ENCODE data around the gene CPTP. TPM values are rescaled to one million over a fixed set of nuclear protein-coding genes. Genes with fewer than 3 reads are reported as not detected.

CPTP gene
- total RNA-seq, 1 donor from 2014 or later, result 20.9 TPM

DNA sequence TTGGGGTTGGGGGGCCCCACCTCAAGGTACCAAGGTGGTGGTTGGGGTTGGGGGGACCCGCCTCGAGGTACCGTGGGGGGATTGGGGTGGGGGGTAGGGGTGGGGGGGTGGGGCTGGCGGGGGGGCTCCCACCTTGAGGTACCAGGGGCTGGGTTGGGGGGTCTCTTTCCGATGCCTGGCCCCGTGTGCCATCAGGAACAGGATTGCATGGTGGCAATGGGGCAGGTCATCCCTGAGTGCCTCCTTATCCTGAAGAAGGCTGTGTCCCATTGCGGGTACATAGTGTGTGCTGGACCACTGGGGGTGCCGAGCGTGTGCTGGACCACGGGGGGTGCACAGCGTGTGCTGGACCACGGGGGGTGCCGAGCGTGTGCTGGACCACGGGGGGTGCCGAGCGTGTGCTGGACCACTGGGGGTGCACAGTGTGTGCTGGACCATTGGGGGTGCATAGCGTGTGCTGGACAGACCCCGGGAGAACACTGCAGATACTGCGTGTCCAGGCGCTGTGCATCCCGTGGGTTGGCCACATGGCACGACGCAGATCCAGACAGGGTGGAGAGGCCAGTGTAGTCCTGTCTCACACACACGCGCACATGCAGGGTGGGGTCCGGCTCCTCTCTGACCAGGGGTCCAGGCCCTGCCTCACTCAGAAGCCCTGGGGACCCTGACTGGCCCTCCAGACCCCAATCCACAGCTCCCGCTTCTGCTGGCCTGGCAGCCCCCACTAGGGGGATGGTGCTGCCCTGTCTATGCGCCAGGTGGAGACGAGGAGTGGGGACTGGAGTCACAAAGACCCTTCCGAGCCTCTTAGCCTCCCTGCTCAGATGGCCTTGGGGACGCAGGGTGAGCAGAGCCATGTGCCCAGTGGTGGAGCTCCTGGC is 40.1 kb upstream of the CPTP start:
- intact Hi-C loops (cut with DNase I), result no loop called here
- no peak overlapping the region for H3K27ac ChIP-seq
- H3K27me3 ChIP-seq, result no peaks in the 10 kb centered on the region
- DNase-seq (ENCODE audit: extremely low spot score in 2 of 2), result no peak
- no peaks in the 10 kb centered on the region for H3K36me3 ChIP-seq
- peaks cover 5% of the 10 kb centered on the region for H3K4me1 ChIP-seq
- TF ChIP-seq POLR2A (IDR thresholded peaks at IDR 0.05) (no peak), POLR2AphosphoS5 (IDR thresholded peaks at IDR 0.05; ENCODE audit: insufficient read depth in 1 of 2, low read depth in 1 of 2) (no peak)
- TF ChIP-seq, protein P1, sequence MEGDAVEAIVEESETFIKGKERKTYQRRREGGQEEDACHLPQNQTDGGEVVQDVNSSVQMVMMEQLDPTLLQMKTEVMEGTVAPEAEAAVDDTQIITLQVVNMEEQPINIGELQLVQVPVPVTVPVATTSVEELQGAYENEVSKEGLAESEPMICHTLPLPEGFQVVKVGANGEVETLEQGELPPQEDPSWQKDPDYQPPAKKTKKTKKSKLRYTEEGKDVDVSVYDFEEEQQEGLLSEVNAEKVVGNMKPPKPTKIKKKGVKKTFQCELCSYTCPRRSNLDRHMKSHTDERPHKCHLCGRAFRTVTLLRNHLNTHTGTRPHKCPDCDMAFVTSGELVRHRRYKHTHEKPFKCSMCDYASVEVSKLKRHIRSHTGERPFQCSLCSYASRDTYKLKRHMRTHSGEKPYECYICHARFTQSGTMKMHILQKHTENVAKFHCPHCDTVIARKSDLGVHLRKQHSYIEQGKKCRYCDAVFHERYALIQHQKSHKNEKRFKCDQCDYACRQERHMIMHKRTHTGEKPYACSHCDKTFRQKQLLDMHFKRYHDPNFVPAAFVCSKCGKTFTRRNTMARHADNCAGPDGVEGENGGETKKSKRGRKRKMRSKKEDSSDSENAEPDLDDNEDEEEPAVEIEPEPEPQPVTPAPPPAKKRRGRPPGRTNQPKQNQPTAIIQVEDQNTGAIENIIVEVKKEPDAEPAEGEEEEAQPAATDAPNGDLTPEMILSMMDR (IDR thresholded peaks at IDR 0.05), result no peak
- no peak overlapping the region for H3K4me3 ChIP-seq
- no peaks in the 10 kb centered on the region for H3K9me3 ChIP-seq

DNA sequence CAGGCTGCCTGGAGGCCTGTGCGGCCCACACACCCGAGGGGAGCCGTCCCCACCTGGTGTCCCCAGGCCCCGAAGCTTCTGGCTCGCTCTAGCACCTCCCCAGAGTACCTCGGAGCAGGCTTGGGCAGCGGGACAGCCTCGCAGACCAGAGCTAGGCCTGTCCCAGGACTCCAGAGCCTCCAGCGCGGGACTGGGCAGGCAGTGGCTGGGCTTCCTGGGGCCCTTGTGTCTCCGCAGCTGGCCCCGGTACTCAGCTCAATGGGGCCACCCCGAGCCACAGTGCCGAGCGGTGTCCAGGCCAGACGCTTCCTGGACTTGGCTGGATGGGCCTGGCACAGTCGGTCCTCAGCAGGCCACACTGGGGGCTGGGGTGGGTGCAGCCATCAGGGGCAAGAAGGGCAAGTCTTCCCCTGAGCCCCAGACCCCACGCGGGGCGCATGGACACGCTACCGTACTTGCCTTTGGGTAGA is 39.5 kb upstream of the CPTP start:
- H3K9me3 ChIP-seq, result no peaks in the 10 kb centered on the region
- H3K4me3 ChIP-seq, result no peak overlapping the region
- no peak overlapping the region for H3K27ac ChIP-seq
- no peaks in the 10 kb centered on the region for H3K36me3 ChIP-seq
- H3K27me3 ChIP-seq, result no peaks in the 10 kb centered on the region
- peaks cover 5% of the 10 kb centered on the region for H3K4me1 ChIP-seq
- DNase-seq (ENCODE audit: extremely low spot score in 2 of 2), result no peak
- intact Hi-C loops (cut with DNase I), result no loop called here
- TF ChIP-seq POLR2A (IDR thresholded peaks at IDR 0.05), result no peak
- TF ChIP-seq, protein P1 (IDR thresholded peaks at IDR 0.05), result no peak
- TF ChIP-seq POLR2AphosphoS5 (IDR thresholded peaks at IDR 0.05; ENCODE audit: insufficient read depth in 1 of 2, low read depth in 1 of 2), result no peak

DNA sequence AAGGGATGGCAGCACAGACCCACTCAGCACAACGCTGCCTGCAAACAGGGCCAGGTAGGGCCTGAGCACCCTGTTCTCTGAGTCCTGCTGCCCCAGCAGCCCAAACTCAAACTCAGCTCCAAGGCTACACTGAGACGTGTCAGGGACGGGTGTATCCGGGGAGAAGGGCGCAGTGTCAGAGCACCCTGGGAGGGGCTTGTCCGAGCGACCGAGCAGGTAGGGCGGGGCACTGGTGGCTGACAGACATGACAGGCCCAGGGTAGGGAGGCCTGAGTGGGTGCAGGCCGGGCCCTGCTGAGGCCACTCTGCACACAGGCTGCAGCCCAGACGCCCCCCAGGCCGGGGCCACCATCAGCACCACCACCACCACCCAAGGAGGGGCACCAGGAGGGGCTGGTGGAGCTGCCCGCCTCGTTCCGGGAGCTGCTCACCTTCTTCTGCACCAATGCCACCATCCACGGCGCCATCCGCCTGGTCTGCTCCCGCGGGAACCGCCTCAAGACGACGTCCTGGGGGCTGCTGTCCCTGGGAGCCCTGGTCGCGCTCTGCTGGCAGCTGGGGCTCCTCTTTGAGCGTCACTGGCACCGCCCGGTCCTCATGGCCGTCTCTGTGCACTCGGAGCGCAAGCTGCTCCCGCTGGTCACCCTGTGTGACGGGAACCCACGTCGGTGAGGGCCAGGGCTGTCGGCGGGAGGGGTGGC is 38.8 kb upstream of the CPTP start:
- Histone ChIP-seq H3K4me1 (peaks cover 11% of the 10 kb centered on the region), H3K27me3 (no peaks in the 10 kb centered on the region), H3K36me3 (no peaks in the 10 kb centered on the region), H3K4me3 (no peak overlapping the region), H3K9me3 (no peaks in the 10 kb centered on the region), H3K27ac (no peak overlapping the region)
- DNase-seq (ENCODE audit: extremely low spot score in 2 of 2), result no peak
- TF ChIP-seq POLR2AphosphoS5 (IDR thresholded peaks at IDR 0.05; ENCODE audit: insufficient read depth in 1 of 2, low read depth in 1 of 2), result no peak
- TF ChIP-seq, protein P1 (IDR thresholded peaks at IDR 0.05), result no peak
- TF ChIP-seq POLR2A (IDR thresholded peaks at IDR 0.05), result no peak
- intact Hi-C loops (cut with DNase I), result no loop called here

DNA sequence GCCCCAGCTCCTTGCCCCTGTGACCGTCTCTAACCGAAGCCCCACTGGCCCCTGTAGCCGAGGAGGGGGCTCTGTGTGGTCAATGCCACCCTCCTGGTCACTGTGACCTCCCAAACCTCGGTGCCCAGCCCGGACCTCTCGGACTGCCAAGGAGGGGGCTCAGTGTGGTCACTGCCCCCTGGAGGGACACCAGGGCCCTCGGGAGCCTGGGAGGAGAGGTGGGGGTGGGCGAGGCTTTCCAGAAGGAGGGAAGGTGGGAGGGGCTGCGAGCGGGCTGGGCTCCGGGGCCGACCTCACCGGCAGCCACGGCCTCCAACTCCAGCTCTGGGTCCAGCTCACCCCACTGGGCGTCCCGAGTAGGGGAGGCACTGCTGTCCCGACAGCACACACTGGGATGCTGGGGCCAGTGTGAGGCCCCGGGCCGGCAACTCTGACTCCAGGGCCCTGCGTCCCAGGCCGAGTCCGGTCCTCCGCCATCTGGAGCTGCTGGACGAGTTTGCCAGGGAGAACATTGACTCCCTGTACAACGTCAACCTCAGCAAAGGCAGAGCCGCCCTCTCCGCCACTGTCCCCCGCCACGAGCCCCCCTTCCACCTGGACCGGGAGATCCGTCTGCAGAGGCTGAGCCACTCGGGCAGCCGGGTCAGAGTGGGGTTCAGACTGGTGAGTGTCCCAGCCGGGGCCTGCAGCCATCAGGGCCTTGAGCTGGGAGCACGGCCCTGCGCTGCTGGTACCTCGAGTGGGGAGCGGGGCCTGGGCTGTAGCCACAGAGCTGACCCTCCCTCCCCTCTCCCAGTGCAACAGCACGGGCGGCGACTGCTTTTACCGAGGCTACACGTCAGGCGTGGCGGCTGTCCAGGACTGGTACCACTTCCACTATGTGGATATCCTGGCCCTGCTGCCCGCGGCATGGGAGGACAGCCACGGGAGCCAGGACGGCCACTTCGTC is 38.0 kb upstream of the CPTP start:
- Histone ChIP-seq H3K27me3 (no peaks in the 10 kb centered on the region), H3K9me3 (no peaks in the 10 kb centered on the region), H3K27ac (no peak overlapping the region), H3K36me3 (no peaks in the 10 kb centered on the region), H3K4me3 (no peak overlapping the region), H3K4me1 (peaks cover 17% of the 10 kb centered on the region)
- intact Hi-C loops (cut with DNase I), result no loop called here
- TF ChIP-seq, protein P1 (IDR thresholded peaks at IDR 0.05), result no peak
- TF ChIP-seq POLR2AphosphoS5 (IDR thresholded peaks at IDR 0.05; ENCODE audit: insufficient read depth in 1 of 2, low read depth in 1 of 2) (no peak), POLR2A (IDR thresholded peaks at IDR 0.05) (no peak)
- DNase-seq (ENCODE audit: extremely low spot score in 2 of 2), result no peak
